ENCODE results near the gene PKIB. TPM values are rescaled to one million over a fixed set of nuclear protein-coding genes. Genes with fewer than 3 reads are reported as not detected.
"Not testable (repeated sequence)": the region's sequence is repeated elsewhere in the genome, so short reads cannot be mapped to it uniquely, and the experiment has no call there.

PKIB gene
- total RNA-seq, 2 experiments from 2014 or later, result 0.78 to 1.3 TPM

GRCh38 chr6:122631571-122632249, 21.5 kb downstream of the PKIB start:
- DNase-seq (no peak), ATAC-seq (ENCODE audit: low read depth) (no peak)
- Mint-ChIP-seq H3K4me1 (no peaks in the 10 kb centered on the region), H3K27ac (no peak overlapping the region), H3K4me3 (no peak overlapping the region), H3K36me3 (no peaks in the 10 kb centered on the region), H3K9me3 (no peaks in the 10 kb centered on the region), H3K27me3 (peaks cover 2% of the 10 kb centered on the region)
- POLR2A ChIA-PET, result no interaction called here

DNA sequence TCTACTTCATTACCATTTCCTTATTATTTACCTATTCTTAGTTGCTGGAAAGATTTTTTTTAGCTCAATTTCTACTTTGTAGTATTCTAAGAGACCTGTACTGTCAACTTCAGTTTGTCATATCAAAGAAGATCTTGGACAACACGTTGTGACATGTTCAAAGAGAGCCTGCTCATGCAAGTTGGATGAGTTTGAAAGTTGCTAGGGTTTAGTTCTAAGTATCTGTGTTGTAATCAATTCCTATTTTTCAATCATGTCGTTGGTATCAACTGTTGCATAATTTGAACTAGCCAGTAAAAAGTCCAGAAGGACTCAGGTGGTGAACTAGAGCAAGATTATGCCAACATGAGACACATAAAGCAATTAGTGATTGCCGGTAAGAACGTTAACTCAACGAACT, 30.2 kb downstream of the PKIB start:
- Mint-ChIP-seq H3K4me1 (no peaks in the 10 kb centered on the region), H3K36me3 (no peaks in the 10 kb centered on the region), H3K4me3 (no peak overlapping the region), H3K27me3 (peaks cover 2% of the 10 kb centered on the region), H3K27ac (no peak overlapping the region), H3K9me3 (no peaks in the 10 kb centered on the region)
- DNase-seq, result no peak
- ATAC-seq (ENCODE audit: low read depth), result no peak
- POLR2A ChIA-PET, result no interaction called here

DNA sequence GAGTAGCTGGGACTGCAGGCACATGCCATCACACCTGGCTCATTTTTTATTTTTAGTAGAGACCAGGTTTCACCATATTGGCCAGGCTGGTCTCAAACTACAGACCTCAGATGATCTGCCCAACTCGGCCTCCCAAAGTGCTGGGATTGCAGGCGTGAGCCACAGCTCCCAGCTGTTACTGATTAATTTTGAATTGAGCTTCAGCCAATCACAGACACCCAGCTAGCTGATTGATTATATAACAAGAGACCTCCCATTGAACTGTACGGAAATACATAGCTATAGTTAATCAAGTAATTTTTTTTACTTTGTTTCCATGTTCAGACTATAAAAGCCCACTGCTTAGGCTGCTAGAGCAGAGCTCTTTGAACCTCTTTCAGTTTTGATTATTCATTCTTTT, 31.6 kb downstream of the PKIB start:
- H3K4me1 Mint-ChIP-seq, result no peaks in the 10 kb centered on the region
- H3K27ac Mint-ChIP-seq, result no peak overlapping the region
- H3K36me3 Mint-ChIP-seq, result no peaks in the 10 kb centered on the region
- no peak overlapping the region for H3K4me3 Mint-ChIP-seq
- POLR2A ChIA-PET, result no interaction called here
- DNase-seq, result no peak
- ATAC-seq (ENCODE audit: low read depth), result no peak
- peaks cover 2% of the 10 kb centered on the region for H3K27me3 Mint-ChIP-seq
- H3K9me3 Mint-ChIP-seq, result no peaks in the 10 kb centered on the region

- H3K4me1 Mint-ChIP-seq; ATAC-seq (ENCODE audit: low read depth); H3K27ac Mint-ChIP-seq; H3K36me3 Mint-ChIP-seq; DNase-seq; H3K4me3 Mint-ChIP-seq; H3K27me3 Mint-ChIP-seq; POLR2A ChIA-PET; H3K9me3 Mint-ChIP-seq: not testable (repeated sequence)
Measured at GRCh38 chr6:122642604-122643003, 32.4 kb downstream of the PKIB start.

GRCh38 chr6:122645256-122645655, 35.1 kb downstream of the PKIB start:
- Mint-ChIP-seq H3K27me3 (peaks cover 4% of the 10 kb centered on the region), H3K9me3 (no peaks in the 10 kb centered on the region), H3K36me3 (no peaks in the 10 kb centered on the region), H3K4me3 (no peak overlapping the region), H3K27ac (no peak overlapping the region), H3K4me1 (no peaks in the 10 kb centered on the region)
- ATAC-seq (ENCODE audit: low read depth) (no peak), DNase-seq (no peak)
- POLR2A ChIA-PET, result no interaction called here

- POLR2A ChIA-PET, result no interaction called here
- H3K9me3 Mint-ChIP-seq, result no peaks in the 10 kb centered on the region
- H3K4me3 Mint-ChIP-seq, result no peak overlapping the region
- no peaks in the 10 kb centered on the region for H3K36me3 Mint-ChIP-seq
- DNase-seq (no peak), ATAC-seq (ENCODE audit: low read depth) (no peak)
- H3K27me3 Mint-ChIP-seq, result peaks cover 4% of the 10 kb centered on the region
- no peaks in the 10 kb centered on the region for H3K4me1 Mint-ChIP-seq
- no peak overlapping the region for H3K27ac Mint-ChIP-seq
Measured at GRCh38 chr6:122647765-122648164, 37.6 kb downstream of the PKIB start.

DNA sequence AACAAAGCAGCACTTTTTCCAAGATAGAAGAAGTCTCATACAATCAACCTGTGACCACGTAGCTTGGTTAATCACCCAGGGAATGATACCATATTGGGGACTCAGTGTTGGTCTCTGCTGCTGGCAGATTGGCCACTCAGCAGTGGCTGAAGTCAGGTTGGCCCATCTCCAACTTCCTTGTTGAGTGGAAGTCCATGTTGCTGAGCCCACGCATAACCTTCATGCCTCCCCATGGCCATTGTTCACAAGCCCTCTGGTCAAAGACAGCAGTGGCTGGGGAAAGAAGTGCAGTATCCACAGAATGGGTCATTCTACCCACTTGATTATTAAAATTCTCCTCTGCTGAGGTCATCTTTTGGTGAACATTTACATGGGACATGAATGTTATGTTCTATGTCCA, 38.5 kb downstream of the PKIB start:
- no peaks in the 10 kb centered on the region for H3K4me1 Mint-ChIP-seq
- DNase-seq, result no peak
- ATAC-seq (ENCODE audit: low read depth), result no peak
- H3K9me3 Mint-ChIP-seq, result no peaks in the 10 kb centered on the region
- POLR2A ChIA-PET, result no interaction called here
- peaks cover 4% of the 10 kb centered on the region for H3K27me3 Mint-ChIP-seq
- no peak overlapping the region for H3K27ac Mint-ChIP-seq
- H3K36me3 Mint-ChIP-seq, result no peaks in the 10 kb centered on the region
- H3K4me3 Mint-ChIP-seq, result no peak overlapping the region

DNA sequence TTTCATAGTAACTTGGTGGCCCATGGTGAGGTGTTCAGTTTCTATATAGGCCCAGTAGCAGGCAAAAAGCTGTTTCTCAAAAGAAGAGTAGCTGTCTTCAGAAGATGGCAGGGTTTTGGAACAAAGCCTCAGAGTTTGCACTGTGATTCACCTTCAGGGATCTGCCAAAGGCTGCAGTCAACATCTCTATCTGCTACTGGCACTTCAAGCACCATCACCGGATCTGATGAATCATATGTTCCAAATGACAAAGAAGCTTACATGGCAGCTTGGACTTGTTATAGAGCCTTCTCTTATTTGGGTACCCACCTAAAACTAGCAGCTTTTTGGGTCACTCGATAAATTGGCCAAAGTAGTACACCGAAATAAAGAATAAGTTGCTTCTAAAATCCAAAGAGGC, 39.5 kb downstream of the PKIB start:
- H3K36me3 Mint-ChIP-seq, result no peaks in the 10 kb centered on the region
- POLR2A ChIA-PET, result no interaction called here
- no peak overlapping the region for H3K4me3 Mint-ChIP-seq
- DNase-seq (no peak), ATAC-seq (ENCODE audit: low read depth) (no peak)
- H3K4me1 Mint-ChIP-seq, result no peaks in the 10 kb centered on the region
- H3K27ac Mint-ChIP-seq, result no peak overlapping the region
- peaks cover 2% of the 10 kb centered on the region for H3K27me3 Mint-ChIP-seq
- no peaks in the 10 kb centered on the region for H3K9me3 Mint-ChIP-seq

DNA sequence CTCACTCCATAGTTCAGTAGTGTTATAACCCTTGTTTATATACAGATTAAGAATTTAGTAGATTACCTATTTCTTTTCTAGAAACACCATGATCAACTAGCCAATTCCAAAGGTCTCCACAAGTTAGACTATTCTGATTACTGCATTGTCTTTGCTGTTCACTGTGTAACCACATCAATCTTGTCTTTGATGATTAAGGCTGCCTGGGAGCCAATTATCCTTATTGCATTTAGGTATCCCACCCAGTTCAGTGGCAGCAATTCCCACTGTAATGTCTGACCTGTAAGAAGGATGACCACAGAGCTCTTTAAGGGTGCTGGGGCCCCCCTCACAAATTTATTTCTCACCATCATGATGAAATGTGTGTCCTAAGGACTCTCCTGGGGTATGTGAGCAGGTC, 40.2 kb downstream of the PKIB start:
- H3K36me3 Mint-ChIP-seq, result no peaks in the 10 kb centered on the region
- no peaks in the 10 kb centered on the region for H3K4me1 Mint-ChIP-seq
- ATAC-seq (ENCODE audit: low read depth), result no peak
- H3K27me3 Mint-ChIP-seq, result peaks cover 2% of the 10 kb centered on the region
- no peak overlapping the region for H3K4me3 Mint-ChIP-seq
- no peak overlapping the region for H3K27ac Mint-ChIP-seq
- POLR2A ChIA-PET, result no interaction called here
- H3K9me3 Mint-ChIP-seq, result no peaks in the 10 kb centered on the region
- no peak for DNase-seq

DNA sequence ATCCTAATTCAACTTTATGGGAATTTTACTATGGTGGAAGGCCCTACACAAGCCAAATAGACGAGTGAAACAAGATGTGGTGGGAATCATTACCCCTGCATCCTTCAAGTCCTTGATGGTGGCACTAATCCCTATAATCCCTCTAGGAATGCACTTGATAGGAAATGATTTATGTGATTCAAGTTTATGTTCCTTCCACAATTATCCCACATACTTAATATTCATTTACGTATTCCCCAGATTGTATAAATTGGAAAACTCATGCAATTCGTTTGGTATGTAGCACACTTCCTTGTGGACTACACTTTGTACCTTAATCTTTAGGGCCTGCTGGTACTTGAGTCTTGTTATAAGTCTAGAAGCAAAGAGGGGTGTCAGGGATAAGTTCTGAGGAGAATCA, 40.8 kb downstream of the PKIB start:
- DNase-seq, result no peak
- POLR2A ChIA-PET, result no interaction called here
- Mint-ChIP-seq H3K27me3 (peaks cover 2% of the 10 kb centered on the region), H3K36me3 (no peaks in the 10 kb centered on the region), H3K4me1 (no peaks in the 10 kb centered on the region), H3K4me3 (no peak overlapping the region), H3K9me3 (no peaks in the 10 kb centered on the region), H3K27ac (no peak overlapping the region)
- no peak for ATAC-seq (ENCODE audit: low read depth)

DNA sequence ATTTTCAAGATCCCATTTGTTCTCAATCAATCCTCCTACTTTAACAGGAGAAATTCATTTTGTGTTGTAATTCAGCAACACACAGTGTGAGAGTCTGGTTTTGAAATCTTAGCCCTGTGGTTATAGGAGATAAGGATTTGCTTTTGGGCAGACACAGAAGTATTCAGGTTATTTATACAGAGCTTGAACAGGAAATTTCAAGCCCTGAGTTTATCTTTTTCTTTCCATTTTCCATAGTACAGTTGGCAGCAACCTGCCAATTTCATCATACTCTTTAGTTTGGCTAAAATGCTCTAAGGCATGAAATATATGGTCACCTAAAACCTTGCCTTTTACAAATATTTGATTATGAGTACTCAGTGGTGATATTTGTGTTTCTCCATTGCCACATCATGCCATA, 41.4 kb downstream of the PKIB start:
- Mint-ChIP-seq H3K9me3 (no peaks in the 10 kb centered on the region), H3K4me1 (no peaks in the 10 kb centered on the region), H3K36me3 (no peaks in the 10 kb centered on the region), H3K27ac (no peak overlapping the region), H3K27me3 (peaks cover 2% of the 10 kb centered on the region), H3K4me3 (no peak overlapping the region)
- POLR2A ChIA-PET, result no interaction called here
- no peak for ATAC-seq (ENCODE audit: low read depth)
- DNase-seq, result no peak

- Mint-ChIP-seq H3K9me3 (no peaks in the 10 kb centered on the region), H3K27me3 (peaks cover 2% of the 10 kb centered on the region), H3K27ac (no peak overlapping the region), H3K4me3 (no peak overlapping the region), H3K36me3 (no peaks in the 10 kb centered on the region), H3K4me1 (no peaks in the 10 kb centered on the region)
- ATAC-seq (ENCODE audit: low read depth), result no peak
- POLR2A ChIA-PET, result no interaction called here
- DNase-seq, result no peak
Measured at GRCh38 chr6:122652431-122652830, 42.2 kb downstream of the PKIB start.

DNA sequence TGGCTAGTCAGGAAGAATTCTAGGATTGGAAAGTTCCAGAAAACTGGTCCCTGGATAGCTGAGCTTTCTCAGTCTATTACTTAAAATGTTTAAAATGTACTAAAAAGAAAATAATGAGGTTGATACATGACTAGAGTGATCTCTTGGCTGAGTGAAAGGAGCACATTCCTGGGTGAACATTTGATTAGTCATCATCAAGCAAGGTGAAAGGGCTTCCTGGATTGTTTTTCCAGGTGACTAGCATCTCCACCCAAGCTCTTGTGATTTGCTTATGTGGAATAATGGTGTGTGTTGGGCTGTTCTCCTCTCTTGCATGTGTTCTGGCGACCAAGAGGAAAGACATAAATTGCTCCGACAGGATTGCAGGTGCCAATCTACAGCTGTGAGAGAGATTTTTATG, 42.9 kb downstream of the PKIB start:
- no peak overlapping the region for H3K4me3 Mint-ChIP-seq
- H3K27ac Mint-ChIP-seq, result no peak overlapping the region
- no peaks in the 10 kb centered on the region for H3K36me3 Mint-ChIP-seq
- no peaks in the 10 kb centered on the region for H3K9me3 Mint-ChIP-seq
- H3K4me1 Mint-ChIP-seq, result no peaks in the 10 kb centered on the region
- H3K27me3 Mint-ChIP-seq, result peaks cover under 1% of the 10 kb centered on the region
- ATAC-seq (ENCODE audit: low read depth) (no peak), DNase-seq (no peak)
- POLR2A ChIA-PET, result no interaction called here

- no peak overlapping the region for H3K4me3 Mint-ChIP-seq
- H3K27ac Mint-ChIP-seq, result no peak overlapping the region
- H3K4me1 Mint-ChIP-seq, result no peaks in the 10 kb centered on the region
- POLR2A ChIA-PET, result no interaction called here
- no peak for DNase-seq
- no peaks in the 10 kb centered on the region for H3K27me3 Mint-ChIP-seq
- ATAC-seq (ENCODE audit: low read depth), result no peak
- H3K9me3 Mint-ChIP-seq, result no peaks in the 10 kb centered on the region
- no peaks in the 10 kb centered on the region for H3K36me3 Mint-ChIP-seq
Measured at GRCh38 chr6:122654012-122654411, 43.8 kb downstream of the PKIB start.

- ATAC-seq (ENCODE audit: low read depth) (no peak), DNase-seq (no peak)
- H3K27ac Mint-ChIP-seq, result no peak overlapping the region
- H3K4me1 Mint-ChIP-seq, result no peaks in the 10 kb centered on the region
- H3K9me3 Mint-ChIP-seq, result no peaks in the 10 kb centered on the region
- H3K4me3 Mint-ChIP-seq, result no peak overlapping the region
- peaks cover 2% of the 10 kb centered on the region for H3K27me3 Mint-ChIP-seq
- H3K36me3 Mint-ChIP-seq, result no peaks in the 10 kb centered on the region
- POLR2A ChIA-PET, result no interaction called here
Measured at GRCh38 chr6:122657601-122658000, 47.4 kb downstream of the PKIB start.
